Right atrium auricular region (tissue), 2 donors: ENCODE measurements around the gene CYP27C1. TPM values are rescaled to one million over a fixed set of nuclear protein-coding genes. Genes with fewer than 3 reads are reported as not detected.

ENCODE experiments used
- DNase-seq: peaks from one replicate; pipeline ENCODE4 v3.0.0-alpha.2; 2019; ENCODE audit warnings: low spot score
- H3K27ac ChIP-seq, 2 donors: fragments of 200-600 bp; sonication (generic); 1 replicate in 1 of 2; 2 replicates in 1 of 2; pipeline ENCODE4 v1.5.1; 2016 to 2019
- H3K27me3 ChIP-seq, 2 donors: fragments of 200-600 bp; sonication (generic); one replicate each; pipeline versions ENCODE4 v1.5.1 to v1.6.0; 2017 to 2019
- H3K36me3 ChIP-seq: fragments of 200-600 bp; sonication (generic); one replicate; pipeline ENCODE4 v1.5.1; 2016
- H3K4me1 ChIP-seq, 2 donors: fragments of 200-600 bp; sonication (generic); one replicate each; pipeline versions ENCODE4 v1.5.1 to v1.6.0; 2017 to 2019
- H3K4me3 ChIP-seq, 2 donors: fragments of 200-600 bp; sonication (generic); 1 replicate in 1 of 2; 2 replicates in 1 of 2; pipeline ENCODE4 v1.5.1; 2017 to 2019; ENCODE audit warnings: mild to moderate bottlenecking in 1 of 2, moderate library complexity in 1 of 2
- H3K9me3 ChIP-seq, 2 donors: fragments of 200-600 bp; sonication (generic); one replicate each; pipeline ENCODE4 v1.5.1; 2019
- total RNA-seq, 2 donors: library from RNA; depleted of rRNA; stranded (reverse); fragments of >200 nt; gene quantifications; one replicate each; pipeline ENCODE4 v1.1.0, GENCODE V29; 2016
- TF ChIP-seq, protein P1 (sequence below), 2 donors: fragments of 200-600 bp; sonication (generic); IDR thresholded peaks; one replicate each; pipeline ENCODE4 v1.5.1; 2019; ENCODE audit warnings: antibody characterized with exemption in 2 of 2

CYP27C1 gene
- total RNA-seq, 2 donors from 2014 or later, result 0.24 TPM; not detected in 1

DNA sequence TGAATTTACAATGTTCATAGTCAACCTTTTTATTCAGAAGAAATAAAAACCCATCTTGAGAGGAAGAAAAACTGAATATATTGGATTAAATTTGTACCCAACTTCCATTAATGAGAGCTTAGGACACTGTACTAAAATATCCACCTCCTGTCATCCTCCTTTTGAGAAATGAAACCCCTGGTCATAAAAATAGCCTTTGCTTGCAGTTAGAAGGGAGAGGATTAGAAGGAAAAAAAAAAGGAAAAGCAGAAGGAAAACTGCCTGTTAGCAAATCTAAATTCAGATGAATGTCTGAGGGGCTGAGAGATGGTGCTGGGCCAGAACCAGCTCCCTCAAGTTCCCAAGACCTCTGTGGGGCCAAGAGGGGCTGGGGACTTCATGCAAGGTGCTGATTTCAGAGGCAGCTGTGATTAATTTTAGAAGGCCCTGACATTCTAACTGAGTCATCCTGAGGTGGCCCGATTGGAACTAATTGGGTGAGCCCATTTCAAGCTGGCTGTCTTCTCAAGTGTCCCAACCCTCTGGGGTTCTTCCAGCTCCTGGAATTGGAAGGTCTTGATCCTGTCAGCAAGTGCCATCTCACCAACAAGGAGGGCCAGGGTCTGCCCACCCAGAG lies 74.7 kb downstream of the CYP27C1 start:
- peaks cover 0 to 20% of the 10 kb centered on the region in 2 donors for H3K4me1 ChIP-seq
- DNase-seq, result peak; percentile 54
- peaks cover 0 to 4% of the 10 kb centered on the region in 2 donors for H3K9me3 ChIP-seq
- TF ChIP-seq, protein P1, sequence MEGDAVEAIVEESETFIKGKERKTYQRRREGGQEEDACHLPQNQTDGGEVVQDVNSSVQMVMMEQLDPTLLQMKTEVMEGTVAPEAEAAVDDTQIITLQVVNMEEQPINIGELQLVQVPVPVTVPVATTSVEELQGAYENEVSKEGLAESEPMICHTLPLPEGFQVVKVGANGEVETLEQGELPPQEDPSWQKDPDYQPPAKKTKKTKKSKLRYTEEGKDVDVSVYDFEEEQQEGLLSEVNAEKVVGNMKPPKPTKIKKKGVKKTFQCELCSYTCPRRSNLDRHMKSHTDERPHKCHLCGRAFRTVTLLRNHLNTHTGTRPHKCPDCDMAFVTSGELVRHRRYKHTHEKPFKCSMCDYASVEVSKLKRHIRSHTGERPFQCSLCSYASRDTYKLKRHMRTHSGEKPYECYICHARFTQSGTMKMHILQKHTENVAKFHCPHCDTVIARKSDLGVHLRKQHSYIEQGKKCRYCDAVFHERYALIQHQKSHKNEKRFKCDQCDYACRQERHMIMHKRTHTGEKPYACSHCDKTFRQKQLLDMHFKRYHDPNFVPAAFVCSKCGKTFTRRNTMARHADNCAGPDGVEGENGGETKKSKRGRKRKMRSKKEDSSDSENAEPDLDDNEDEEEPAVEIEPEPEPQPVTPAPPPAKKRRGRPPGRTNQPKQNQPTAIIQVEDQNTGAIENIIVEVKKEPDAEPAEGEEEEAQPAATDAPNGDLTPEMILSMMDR (IDR thresholded peaks at IDR 0.05), result no peak
- no peaks in the 10 kb centered on the region for H3K27me3 ChIP-seq
- H3K36me3 ChIP-seq, result no peaks in the 10 kb centered on the region
- no peak overlapping the region for H3K27ac ChIP-seq
- no peak overlapping the region for H3K4me3 ChIP-seq

DNA sequence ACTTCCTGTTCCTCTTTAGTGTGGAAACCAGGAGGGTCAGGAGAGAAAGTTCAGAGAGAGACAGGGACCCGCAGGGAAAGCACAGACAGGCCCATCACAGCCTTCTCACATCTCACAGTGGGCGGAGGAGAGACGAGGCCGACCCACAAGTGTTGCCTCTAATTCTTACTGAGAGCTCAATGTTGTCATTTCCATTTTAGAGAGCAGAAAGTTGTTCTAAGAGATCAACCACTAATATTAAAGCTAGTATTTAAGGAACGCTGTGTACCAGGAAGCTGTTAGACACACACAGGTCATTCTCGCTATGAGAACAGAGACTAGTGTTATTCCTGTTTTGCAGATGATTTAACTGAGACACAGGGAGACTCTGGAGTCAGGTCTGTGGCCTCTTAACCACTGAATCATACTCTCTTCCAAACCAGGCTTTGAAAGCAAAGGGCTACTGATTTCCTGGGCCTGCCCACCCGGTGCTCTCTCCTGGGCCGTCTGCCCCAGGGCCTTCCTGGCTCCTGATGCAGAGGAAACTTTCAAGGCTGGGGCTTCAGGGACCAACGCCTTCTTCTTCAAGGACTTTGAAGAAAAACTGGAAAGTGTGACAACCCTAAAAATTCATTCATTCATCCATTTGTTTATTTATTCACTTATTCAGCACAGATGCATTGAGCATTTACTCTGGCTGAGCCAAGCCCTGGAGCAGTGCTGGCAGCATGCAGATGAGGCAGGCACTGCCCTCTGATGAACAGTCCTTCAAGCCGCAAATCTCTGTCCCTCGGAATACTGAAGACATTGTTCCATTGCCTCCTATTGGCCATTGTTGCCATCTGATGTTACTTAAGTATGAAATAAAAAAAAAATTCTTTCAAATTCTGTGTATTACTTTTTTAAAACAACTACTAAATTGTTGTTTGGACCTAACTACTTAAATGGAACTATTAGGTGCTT lies 76.0 kb downstream of the CYP27C1 start:
- Histone ChIP-seq H3K4me1 (peaks cover 0 to 20% of the 10 kb centered on the region in 2 donors), H3K27ac (peak overlapping the region in 1 of 2 donors; percentile 48)

DNA sequence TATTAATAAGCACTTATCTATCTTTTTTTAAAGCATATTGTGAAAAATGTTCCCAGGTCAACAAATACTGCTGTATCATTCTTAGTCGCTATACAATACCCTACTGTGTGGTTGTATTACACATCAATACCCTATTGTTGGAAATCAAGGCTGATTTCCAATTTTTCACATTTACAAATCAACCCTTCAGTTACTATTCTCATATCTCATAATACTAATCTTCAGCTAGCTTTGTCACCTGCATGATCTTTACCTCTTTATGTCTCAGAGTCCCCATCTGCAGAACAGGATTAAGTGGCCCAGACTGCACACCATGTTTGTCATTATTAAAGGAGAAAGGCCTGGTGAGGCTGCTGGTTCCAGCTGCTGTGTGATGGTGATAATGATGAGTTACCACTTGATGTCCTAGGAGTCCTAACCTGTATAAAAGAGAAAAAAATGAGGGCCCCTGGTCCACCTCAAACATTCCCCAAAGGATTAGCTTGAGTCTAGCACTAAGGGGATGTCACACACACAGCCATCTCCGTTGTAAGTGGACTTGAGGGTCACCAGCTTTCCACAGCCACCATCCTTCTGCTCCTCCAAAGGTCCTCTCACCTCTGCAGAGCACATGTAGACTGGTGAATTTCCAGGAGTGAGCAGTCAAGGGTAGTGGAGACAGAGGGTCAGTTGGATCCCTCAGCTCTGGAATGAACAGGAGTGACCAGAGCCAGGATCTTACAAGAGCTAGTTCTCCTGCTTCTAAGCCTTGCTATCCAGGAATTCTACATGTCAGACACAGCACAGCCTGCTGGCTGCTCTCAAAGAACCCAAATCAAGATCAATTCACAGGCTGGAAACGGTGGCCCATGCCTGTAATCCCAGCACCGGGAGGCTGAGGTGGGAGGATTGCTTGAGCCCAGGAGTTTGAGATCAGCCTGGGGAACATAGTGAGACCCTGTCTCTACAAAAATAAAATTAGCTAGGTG lies 77.2 kb downstream of the CYP27C1 start:
- Histone ChIP-seq H3K27ac (peak overlapping the region in 1 of 2 donors; percentile 48), H3K9me3 (peaks cover 0 to 6% of the 10 kb centered on the region in 2 donors), H3K36me3 (no peaks in the 10 kb centered on the region), H3K27me3 (no peaks in the 10 kb centered on the region), H3K4me1 (peaks cover 0 to 20% of the 10 kb centered on the region in 2 donors), H3K4me3 (no peak overlapping the region)
- peak; percentile 55 for DNase-seq
- TF ChIP-seq, protein P1 (IDR thresholded peaks at IDR 0.05), result no peak

More for the DNA sequence above, 76.0 kb downstream of the CYP27C1 start:
- Histone ChIP-seq H3K9me3 (peaks cover 0 to 5% of the 10 kb centered on the region in 2 donors), H3K4me3 (no peak overlapping the region), H3K27me3 (no peaks in the 10 kb centered on the region), H3K36me3 (no peaks in the 10 kb centered on the region)
- peak; percentile 58 for DNase-seq
- TF ChIP-seq, protein P1 (IDR thresholded peaks at IDR 0.05), result no peak

- H3K27me3 ChIP-seq, result no peaks in the 10 kb centered on the region
- H3K4me3 ChIP-seq, result no peak overlapping the region
- peaks cover 0 to 6% of the 10 kb centered on the region in 2 donors for H3K9me3 ChIP-seq
- TF ChIP-seq, protein P1 (IDR thresholded peaks at IDR 0.05), result no peak
- H3K36me3 ChIP-seq, result no peaks in the 10 kb centered on the region
- no peak overlapping the region for H3K27ac ChIP-seq
- H3K4me1 ChIP-seq, result peaks cover 0 to 18% of the 10 kb centered on the region in 2 donors
- no peak for DNase-seq
Observed at GRCh38 chr2:127140538-127140937, 79.6 kb downstream of the CYP27C1 start.

GRCh38 chr2:127139766-127140165 lies 80.3 kb downstream of the CYP27C1 start:
- H3K9me3 ChIP-seq, result peaks cover 0 to 6% of the 10 kb centered on the region in 2 donors
- TF ChIP-seq, protein P1 (IDR thresholded peaks at IDR 0.05), result no peak
- H3K27ac ChIP-seq, result no peak overlapping the region
- no peaks in the 10 kb centered on the region for H3K36me3 ChIP-seq
- no peak for DNase-seq
- H3K27me3 ChIP-seq, result no peaks in the 10 kb centered on the region
- peaks cover 0 to 10% of the 10 kb centered on the region in 2 donors for H3K4me1 ChIP-seq
- H3K4me3 ChIP-seq, result no peak overlapping the region
